ENCODE measurements around the gene PITPNM3.
"Not testable (repeated sequence)": the region's sequence is repeated elsewhere in the genome, so short reads cannot be mapped to it uniquely, and the experiment has no call there.

PITPNM3 gene

GRCh38 chr17:6556121-6557039, at the start of gene PITPNM3:
Gene PITPNM3 (minus strand): TSS chr17:6556555. CDS start chr17:6556406, 149 bp downstream.
- DNase-seq (ENCODE audit: low read depth, low spot score), result no peak

DNA sequence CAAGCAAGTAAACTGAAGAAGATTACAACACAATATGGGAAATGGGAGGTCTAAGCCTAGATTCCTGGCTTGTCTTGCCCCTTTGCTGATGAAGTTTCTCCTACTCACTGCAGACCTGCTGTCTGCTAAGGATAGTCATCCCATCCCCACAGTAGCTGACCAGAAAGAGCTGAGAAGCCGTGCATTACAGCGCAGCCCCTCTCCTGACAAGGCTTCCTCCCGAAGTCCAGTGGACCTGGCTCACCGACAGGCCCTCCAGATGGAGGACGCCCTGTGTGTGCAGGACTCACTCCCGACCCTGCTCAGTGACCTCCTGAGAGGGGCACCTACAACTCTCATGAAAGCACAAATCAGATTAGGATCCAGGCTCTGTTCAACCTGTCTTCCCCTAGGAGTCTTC, 48.8 kb upstream of the PITPNM3 start:
- DNase-seq (ENCODE audit: low read depth, low spot score), result no peak

DNA sequence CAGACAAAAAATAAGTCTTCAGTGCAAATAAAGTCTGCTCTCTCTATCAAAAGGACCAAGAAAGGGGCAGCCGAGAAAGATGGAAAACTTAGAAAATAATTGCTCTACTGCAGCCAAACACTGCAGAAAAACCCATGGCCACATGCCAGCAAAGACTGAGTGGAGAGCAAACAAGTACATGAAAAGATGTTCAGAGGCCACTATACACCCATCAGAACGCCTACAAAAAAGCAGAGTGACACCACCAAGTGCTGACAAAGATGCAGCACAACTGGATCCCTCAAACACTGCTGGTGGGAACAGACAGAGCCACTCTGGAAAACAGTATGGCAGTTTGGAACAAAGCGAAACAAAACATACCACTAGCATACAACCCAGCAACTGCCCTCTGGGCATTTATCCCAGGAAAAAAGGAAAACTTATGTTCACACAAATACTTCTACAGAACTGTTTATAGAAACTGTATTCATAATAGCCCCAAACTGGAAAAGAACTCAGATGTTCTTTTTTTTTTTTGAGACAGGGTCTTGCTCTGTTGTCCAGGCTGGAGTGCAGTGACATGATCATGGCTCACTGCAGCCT, 47.5 kb upstream of the PITPNM3 start:
- DNase-seq (ENCODE audit: low read depth, low spot score), result no peak

GRCh38 chr17:6602141-6602540, 45.8 kb upstream of the PITPNM3 start:
- no peak for DNase-seq (ENCODE audit: low read depth, low spot score)

- no peak for DNase-seq (ENCODE audit: low read depth, low spot score)
Measured at GRCh38 chr17:6599364-6599763, 43.0 kb upstream of the PITPNM3 start.

- no peak for DNase-seq (ENCODE audit: low read depth, low spot score)
Measured at GRCh38 chr17:6597727-6598126, 41.4 kb upstream of the PITPNM3 start.

DNA sequence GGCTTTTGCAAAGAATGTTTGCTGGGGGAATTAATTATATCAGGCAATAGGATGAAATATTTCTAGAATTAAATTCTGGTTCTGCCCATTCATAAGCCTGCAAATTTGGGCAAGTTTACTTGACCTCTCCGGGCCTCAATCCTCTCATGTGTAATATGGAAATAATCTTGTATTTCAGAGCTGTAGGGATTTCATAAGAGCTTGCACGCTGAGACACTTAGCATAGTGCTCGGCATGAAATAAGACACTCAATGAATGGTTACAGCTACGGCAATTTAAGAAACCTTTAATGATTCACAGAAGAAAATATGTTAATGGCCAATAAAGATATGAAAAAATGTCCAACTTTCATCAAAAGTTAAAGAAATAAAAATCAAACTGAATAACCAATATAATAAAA, 40.6 kb upstream of the PITPNM3 start:
- no peak for DNase-seq (ENCODE audit: low read depth, low spot score)

GRCh38 chr17:6596511-6596910, 40.2 kb upstream of the PITPNM3 start:
- no peak for DNase-seq (ENCODE audit: low read depth, low spot score)

GRCh38 chr17:6596081-6596480, 39.7 kb upstream of the PITPNM3 start:
- DNase-seq (ENCODE audit: low read depth, low spot score), result no peak

- DNase-seq (ENCODE audit: low read depth, low spot score), result not testable (repeated sequence)
Measured at GRCh38 chr17:6593371-6593770, 37.0 kb upstream of the PITPNM3 start.

DNA sequence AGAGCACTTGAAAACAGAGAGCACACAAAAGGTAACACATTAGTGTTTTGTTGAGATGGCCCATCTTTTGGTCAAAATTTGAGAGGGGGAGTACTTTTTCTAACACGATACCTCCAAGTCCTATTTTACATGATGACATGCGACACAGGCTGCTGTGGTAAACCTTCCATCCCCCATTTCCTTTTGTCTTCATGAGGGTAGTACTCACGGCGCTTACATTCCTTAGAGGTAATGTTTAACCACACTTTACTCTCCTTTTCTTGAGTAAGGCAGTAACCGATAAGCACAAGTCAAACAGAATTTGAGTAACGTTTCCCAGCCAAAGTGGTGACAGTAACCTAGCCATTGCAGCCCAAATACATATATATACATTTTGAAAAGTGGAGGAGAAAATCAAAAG, 35.8 kb upstream of the PITPNM3 start:
- DNase-seq (ENCODE audit: low read depth, low spot score), result no peak

DNA sequence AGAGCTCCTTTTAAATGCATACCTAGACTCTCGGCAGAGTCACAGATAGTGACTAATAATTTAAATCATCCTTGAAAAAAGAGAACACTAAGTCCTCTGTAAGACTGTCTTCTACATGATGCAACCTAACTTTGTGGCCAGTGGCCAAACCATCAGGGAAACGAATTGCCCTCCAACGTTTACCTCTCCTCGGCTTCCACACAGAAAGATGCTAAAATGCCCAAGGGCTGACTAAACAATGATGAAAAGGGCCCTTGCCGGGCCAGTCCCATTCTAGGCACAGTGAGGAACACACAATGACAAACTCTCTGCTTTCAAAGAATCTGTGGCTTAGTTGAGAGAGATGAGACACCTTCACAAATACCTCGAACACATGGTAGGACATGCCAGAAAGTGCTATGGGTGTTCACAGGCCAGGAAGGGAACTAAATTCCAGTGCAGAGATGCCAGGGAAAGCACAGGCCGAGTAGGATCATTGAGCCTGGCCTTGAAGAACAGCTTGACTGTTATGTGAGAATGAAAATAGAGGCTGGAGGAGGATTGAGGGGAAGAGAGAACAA, 35.3 kb upstream of the PITPNM3 start:
- DNase-seq (ENCODE audit: low read depth, low spot score), result no peak

DNA sequence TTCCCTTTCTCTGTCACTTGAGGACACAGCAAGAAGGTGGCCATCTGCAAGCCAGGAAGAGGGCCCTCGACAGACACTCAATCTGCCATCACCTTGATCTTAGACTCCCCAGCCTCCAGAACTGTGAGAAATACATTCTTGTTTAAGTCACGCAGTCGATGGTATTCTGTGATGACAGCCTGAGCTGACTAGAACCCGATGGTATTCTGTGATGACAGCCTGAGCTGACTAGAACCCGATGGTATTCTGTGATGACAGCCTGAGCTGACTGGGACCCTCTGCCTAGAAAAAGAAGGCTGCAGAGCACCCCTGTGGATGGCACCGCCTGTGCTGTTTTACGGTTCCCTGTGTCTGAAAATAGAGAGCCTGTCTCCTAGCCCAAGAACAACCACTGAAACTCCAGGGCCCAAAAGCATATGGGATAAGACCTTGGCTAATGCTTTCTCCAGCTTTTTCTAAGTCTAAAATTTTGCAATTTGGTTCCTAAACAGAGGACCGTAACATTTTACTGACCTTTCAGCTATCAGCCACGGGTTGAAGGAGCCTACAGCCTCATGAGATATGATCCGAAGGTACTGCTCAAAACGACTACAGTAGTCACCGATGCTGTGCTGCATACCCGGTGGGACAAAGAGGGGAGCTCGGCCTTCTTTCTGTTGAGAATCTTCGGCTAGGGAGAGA, 33.1 kb upstream of the PITPNM3 start:
- DNase-seq (ENCODE audit: low read depth, low spot score), result no peak

DNA sequence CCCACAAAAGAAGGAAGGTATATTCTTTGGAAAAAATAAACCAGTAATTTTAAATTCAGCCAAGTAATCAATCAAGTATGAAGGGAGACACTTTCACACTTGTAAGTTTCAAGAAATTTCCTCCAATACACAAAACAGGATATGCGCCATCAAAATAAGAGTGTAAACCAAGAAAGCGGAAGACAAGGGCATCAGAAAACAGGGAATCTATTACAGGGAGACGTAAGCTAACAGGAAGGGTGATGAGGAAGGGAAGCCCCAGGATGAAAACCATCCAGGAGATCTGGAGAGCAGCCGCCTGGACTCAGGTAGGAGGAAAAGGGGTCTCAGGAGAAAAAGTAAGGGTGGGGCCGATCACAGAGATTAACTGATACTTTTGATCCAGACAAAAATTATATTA, 31.8 kb upstream of the PITPNM3 start:
- no peak for DNase-seq (ENCODE audit: low read depth, low spot score)

GRCh38 chr17:6587310-6587709, 31.0 kb upstream of the PITPNM3 start:
- DNase-seq (ENCODE audit: low read depth, low spot score), result no peak

- DNase-seq (ENCODE audit: low read depth, low spot score), result no peak
Measured at GRCh38 chr17:6583411-6583810, 27.1 kb upstream of the PITPNM3 start.

- DNase-seq (ENCODE audit: low read depth, low spot score), result no peak
Measured at GRCh38 chr17:6580625-6581024, 24.3 kb upstream of the PITPNM3 start.

DNA sequence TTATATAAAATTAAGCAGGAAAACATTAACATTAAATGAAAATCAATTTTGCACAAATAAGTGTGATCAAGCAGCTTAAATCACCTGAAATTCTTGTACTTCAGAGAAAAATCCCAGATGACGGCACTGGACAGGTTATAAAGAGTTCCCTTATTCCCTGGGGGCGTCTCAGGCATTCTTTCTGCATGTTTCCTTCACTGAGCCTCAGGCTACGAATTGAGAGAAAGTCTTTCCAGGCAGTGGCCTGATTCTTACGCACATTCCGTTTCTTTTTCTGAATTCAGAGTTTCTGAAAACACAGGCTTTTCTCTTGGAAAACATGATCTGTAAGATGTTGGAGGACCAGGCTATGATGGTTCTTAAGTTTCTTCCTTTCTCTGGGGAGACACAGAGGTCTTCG, 22.1 kb upstream of the PITPNM3 start:
- no peak for DNase-seq (ENCODE audit: low read depth, low spot score)

DNA sequence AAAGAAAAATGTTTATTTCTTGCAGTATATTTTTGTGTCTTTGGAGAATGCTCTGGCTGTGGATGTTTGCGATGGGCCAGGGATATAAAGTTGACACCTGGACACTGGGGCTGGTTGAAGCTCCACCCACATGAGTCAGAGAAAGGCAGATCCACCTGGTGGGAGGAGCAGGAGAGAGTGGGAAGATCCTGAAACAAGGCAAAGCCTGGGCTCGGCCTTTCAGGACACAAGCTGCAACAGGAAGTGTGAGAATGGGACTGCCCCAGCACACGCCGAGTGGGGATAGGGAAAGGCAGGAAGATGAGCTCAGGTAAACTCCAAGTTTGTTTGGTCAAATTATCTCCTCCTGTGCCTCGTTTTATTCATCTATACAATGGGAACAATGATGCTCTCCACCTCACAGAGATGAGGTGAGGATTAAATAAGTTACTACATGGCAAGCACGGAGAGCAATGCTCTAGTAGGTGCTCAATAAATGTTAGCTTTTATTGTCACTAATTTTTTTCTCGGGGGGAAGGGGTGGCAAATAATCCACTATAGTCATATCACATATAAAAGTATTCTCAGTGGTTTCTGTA, 21.4 kb upstream of the PITPNM3 start:
- DNase-seq (ENCODE audit: low read depth, low spot score), result no peak

GRCh38 chr17:6576038-6576785, 19.9 kb upstream of the PITPNM3 start:
- no peak for DNase-seq (ENCODE audit: low read depth, low spot score)

GRCh38 chr17:6575596-6575988, 19.2 kb upstream of the PITPNM3 start:
- no peak for DNase-seq (ENCODE audit: low read depth, low spot score)

Data from smooth muscle cell of the brain vasculature (primary cell).